NCI-H774 (cell line): ENCODE measurements around the gene TBC1D1.
A peak's percentile ranks its signal among the peaks of the same experiment; 100 is the strongest.

Experiments used
- DNase-seq: peaks from one replicate; lab custom pipeline; 2025; lab: John Stamatoyannopoulos, UW

The TBC1D1 gene

DNA sequence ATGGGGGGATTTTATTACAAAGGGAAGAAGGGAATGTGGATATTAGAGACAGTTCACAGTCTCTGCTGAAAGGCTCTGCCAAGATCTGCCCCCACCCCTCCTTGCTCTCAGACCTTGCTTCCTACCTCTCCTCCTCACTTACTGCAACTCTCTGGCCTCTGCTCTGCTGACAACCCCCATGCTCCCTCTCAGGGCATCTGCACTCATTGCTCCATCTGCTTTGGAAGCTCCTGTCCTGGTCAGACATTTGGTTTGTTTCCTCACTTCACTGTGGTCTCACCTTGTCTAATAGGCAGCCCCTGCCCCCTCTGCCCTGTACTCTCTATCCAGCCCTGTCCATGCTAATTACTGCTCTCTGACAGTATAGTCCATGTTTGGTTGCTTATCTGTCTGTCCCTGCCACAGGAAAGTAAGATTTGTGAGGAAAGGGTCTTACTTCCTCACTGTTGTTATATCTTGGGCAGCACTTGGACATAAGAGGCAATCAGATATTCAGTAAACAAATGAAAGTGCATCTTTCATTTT is 258.6 kb downstream of the TBC1D1 start:
- DNase-seq = no peak

GRCh38 chr4:38149997-38150671 is 259.2 kb downstream of the TBC1D1 start:
- no peak for DNase-seq

DNA sequence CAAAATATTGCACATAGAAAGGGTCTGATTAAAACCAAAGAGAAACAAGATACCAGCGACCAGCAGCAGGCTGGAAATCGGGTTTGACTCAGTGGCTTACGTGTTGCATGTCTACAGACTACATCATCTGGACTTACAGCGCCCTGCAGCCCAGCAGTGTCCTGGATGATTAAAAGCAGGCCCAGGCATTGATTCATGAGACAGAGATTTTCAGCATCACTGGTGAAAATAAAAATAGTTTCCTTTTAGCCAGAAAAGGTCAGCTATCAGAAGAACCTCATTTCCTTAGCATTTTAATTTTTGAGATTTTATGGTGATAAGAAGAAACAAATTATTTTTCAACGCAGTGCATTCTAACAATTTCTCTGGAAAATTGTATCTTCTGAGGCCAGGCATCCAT is 259.9 kb downstream of the TBC1D1 start:
- DNase-seq = no peak

GRCh38 chr4:38151873-38152272 is 261.0 kb downstream of the TBC1D1 start:
- DNase-seq = no peak

DNA sequence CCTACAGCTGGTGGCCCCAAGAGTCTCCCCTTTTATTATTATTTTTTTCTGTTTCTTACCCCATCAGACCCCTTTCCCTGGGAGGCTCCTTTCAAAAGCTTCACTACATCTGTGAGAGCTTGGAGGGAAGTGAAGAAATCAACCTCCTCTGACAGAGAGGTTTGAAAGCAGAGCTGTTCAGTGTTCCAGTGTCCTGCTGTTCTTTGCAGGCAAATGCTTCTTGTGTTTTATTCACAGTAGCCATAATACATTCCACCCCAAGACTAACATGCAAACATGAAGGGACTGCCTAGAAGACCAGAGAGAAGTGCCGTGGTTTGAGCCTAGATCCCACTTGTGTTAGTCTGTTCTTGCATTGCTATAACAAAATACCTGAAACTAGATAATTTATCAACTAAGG is 261.4 kb downstream of the TBC1D1 start:
- DNase-seq = no peak

DNA sequence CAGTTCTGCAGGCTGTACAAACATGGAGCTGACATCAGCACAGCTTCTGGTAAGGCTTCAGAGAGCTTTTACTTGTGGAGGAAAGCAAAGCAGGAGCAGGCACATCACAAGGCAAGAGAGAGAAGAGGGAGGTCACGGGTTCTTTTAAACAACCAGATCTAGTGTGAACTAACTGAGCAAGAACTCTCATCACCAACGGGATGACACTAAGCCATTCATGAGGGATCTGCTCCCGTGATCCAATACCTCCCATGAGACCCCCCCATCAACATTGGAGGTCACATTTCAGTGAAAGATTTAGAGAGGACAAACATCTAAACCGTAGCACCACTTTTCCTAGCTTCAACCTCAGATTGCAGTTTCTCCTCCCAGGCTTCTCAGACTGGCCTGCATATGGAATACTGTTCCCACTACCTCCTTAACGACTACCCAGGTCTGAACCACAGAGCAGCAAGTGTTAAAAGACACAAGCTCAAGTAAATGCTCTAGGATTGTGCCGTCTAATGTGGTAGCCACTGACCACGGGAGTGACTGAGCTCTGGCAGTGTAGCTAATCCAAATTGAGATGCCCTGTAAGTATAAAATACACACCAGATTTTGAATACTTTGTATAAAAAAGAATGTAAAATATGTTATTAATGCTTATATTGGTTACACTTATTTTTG is 262.0 kb downstream of the TBC1D1 start:
- no peak for DNase-seq

DNA sequence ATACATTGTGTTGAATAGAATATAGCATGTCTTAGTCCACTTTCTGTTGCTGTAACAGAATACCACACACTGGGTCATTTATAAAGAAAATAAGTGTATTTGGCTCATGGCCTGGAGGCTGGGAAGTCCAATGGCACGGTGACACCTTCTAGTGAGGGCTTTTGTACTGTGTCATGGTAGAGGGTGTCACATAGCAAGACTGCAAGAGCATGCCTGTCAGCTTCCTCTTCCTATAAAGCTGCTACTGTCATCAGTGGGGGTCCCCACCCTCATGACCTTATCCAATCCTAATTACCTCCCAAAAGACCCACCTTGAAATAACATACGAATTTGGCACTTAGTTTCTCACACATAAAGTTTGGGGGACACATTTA is 262.5 kb downstream of the TBC1D1 start:
- no peak for DNase-seq

- DNase-seq = no peak
Measured at GRCh38 chr4:38154252-38154651, 263.4 kb downstream of the TBC1D1 start.

GRCh38 chr4:38154681-38155588 is 264.1 kb downstream of the TBC1D1 start:
- DNase-seq = peak; percentile 9

- DNase-seq = no peak
Measured at GRCh38 chr4:38155589-38156294, 264.9 kb downstream of the TBC1D1 start.

GRCh38 chr4:38157592-38157991 is 266.7 kb downstream of the TBC1D1 start:
- DNase-seq = no peak

GRCh38 chr4:38160487-38161207 is 269.8 kb downstream of the TBC1D1 start:
- peak; percentile 38 for DNase-seq

DNA sequence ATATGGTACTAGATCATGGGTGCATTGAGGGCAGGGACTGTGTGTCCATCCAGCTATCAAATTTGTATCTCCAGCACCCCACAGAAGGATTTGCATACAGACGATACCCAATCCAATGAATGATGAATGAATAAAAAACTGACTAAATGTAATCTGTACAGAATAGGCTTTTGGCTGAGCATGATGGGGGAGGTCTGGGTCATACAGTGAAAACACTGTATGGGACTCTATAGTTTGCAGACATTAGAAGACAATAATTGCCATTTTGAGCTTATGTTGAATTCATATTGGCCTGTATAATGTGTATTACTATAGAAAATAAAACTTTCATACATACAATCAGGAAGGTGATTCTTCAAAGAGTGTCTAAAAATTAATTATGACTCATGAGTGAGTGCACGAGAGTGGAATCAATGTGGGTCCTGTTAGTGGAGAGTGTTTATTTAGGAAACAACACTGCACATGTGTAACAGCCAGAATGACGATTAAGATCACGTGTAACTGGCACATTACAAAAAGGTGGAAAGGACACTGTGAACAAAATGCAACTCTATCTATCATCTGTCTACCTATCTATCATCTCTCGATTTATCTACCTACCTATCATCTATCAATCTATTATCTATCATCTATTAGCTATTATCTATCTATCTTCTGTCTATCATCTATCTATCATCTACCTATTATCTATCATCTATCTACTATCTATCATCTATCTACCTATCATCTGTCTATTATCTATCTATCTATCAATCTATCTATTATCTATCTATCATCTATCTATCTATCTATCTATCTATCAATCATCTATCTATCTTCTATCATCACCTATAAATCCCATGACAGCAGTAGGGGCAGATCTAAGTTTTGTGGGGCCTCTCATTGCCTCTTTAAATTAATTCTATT is 270.6 kb downstream of the TBC1D1 start:
- DNase-seq = no peak

DNA sequence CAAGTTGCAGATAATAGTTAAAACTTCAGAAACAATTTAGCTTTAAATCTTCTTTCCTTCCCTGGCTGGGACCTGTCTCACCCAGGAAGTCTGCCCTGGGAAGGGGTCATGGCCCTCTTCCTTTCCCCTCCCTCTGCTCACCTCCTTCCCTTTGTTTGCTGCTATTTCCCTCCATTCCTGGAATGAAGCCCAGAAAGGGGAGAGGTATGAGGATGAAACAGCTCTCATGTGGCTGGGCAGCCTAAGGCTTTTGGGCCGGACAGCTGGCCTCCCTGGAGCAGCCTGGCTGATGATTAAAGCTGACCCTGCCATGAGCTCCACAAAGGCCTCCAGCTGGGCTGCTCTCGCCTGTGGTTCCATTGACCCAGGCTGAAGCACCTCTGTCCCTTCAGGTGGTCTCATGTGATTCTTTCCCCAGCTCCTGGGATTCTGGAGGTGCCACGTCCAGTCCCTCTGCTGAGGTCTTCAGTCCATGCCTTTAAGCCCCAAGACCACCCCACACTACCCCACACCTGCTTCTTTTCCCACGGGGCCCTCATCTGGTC is 271.4 kb downstream of the TBC1D1 start:
- DNase-seq = peak; percentile 34

GRCh38 chr4:38163216-38164006 is 272.5 kb downstream of the TBC1D1 start:
- DNase-seq = no peak

DNA sequence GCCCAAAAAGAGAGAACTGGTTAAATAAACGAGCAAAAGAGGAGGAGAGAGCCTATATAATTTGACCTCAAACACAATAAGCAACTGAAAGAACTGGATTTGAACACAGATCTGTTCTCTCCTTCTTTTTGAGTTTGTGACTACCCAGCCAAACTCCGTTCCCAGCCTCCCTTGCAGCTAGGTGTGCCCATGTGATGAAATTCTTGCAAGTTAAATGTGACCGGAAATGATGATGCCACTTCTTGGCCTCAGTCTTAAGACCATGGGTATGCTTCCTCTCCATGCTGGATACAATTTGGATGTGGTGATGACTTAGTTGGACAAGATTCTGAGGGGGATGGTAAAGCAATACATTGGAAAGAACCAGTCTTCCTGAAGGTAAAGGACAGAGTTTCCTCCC is 273.5 kb downstream of the TBC1D1 start:
- no peak for DNase-seq

GRCh38 chr4:38166082-38166481 is 275.2 kb downstream of the TBC1D1 start:
- no peak for DNase-seq

- DNase-seq = no peak
Measured at GRCh38 chr4:38166768-38167167, 275.9 kb downstream of the TBC1D1 start.

GRCh38 chr4:38167973-38168372 is 277.1 kb downstream of the TBC1D1 start:
- no peak for DNase-seq
